ENCODE results near the gene AGL.

DNA sequence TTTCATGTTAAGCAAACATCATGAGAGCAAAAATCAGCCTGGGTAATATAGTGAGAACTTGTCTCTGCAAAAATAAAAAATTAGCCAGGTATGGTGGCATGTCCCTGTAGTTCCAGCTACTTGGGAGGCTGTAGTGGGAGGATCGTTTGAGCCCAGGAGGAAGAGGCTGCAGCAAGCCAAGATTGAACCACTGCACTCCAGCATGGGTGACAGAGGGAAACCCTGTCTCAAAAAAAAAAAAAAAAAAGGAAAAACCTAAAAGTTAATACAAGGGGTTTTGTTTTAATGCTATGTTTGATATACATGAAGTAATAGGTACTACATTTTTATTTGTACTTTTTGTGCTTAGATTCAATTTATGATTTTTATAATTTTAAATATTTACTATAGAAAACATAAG, 92.6 kb downstream of the AGL start:
- TF ChIP-seq, protein P1, sequence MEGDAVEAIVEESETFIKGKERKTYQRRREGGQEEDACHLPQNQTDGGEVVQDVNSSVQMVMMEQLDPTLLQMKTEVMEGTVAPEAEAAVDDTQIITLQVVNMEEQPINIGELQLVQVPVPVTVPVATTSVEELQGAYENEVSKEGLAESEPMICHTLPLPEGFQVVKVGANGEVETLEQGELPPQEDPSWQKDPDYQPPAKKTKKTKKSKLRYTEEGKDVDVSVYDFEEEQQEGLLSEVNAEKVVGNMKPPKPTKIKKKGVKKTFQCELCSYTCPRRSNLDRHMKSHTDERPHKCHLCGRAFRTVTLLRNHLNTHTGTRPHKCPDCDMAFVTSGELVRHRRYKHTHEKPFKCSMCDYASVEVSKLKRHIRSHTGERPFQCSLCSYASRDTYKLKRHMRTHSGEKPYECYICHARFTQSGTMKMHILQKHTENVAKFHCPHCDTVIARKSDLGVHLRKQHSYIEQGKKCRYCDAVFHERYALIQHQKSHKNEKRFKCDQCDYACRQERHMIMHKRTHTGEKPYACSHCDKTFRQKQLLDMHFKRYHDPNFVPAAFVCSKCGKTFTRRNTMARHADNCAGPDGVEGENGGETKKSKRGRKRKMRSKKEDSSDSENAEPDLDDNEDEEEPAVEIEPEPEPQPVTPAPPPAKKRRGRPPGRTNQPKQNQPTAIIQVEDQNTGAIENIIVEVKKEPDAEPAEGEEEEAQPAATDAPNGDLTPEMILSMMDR (IDR thresholded peaks at IDR 0.05) = no peak
- TF ChIP-seq EZH2 (IDR thresholded peaks at IDR 0.05) (no peak), EZH2phosphoT487 (IDR thresholded peaks at IDR 0.05) (no peak)

Data from neural progenitor cell (in vitro differentiated cells).